ENCODE measurements around the gene ARRDC1. TPM values are rescaled to one million over a fixed set of nuclear protein-coding genes. Genes with fewer than 3 reads are reported as not detected.

The ARRDC1 gene
- total RNA-seq, 1 donor from 2014 or later: 73.1 TPM

DNA sequence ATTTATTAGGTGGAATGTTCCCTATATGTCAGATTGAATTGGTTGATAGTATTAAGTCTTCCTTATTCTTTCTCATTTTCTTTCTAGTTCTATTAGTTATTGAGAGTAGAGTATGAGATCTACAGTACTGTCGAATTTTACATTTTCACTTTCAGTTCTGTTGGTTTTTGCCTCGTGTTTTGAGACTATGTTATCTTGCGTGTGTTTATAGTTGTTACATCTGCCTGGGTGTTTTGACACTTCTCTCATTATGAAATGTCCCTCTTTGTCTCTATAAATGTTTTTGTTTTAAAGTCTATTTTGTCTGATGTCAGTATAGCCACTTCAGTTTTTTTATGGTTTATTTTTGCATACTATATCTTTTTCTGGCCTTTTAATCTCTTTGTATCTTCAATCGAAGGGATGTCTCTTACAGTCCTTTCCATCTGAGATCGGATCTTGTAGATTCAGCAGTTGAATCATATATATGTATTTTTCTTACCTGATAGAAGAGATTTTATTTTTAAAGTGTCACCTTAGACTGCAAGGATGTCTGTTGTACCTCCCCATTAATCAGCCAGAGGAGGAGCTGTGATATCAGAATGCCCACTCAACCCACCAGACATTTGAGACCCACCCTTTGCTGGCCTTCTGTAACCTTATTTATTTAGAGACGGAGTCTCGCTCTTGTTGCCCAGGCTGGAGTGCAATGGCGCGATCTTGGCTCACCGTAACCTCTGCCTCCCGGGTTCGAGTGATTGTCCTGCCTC, 34.0 kb downstream of the ARRDC1 start:
- no peaks in the 10 kb centered on the region for H3K27me3 Mint-ChIP-seq (ENCODE audit: low read depth)
- intact Hi-C loops (cut with micrococcal nuclease): no loop called here
- DNase-seq (ENCODE audit: low spot score): no peak
- H3K27ac Mint-ChIP-seq: peak overlapping the region; percentile 85
- no peaks in the 10 kb centered on the region for H3K9me3 Mint-ChIP-seq
- H3K36me3 Mint-ChIP-seq (ENCODE audit: low read depth): peaks cover 37% of the 10 kb centered on the region
- H3K4me1 Mint-ChIP-seq (ENCODE audit: low read depth): peaks cover 18% of the 10 kb centered on the region
- peak overlapping the region; percentile 75 for H3K4me3 Mint-ChIP-seq (ENCODE audit: low read depth)

DNA sequence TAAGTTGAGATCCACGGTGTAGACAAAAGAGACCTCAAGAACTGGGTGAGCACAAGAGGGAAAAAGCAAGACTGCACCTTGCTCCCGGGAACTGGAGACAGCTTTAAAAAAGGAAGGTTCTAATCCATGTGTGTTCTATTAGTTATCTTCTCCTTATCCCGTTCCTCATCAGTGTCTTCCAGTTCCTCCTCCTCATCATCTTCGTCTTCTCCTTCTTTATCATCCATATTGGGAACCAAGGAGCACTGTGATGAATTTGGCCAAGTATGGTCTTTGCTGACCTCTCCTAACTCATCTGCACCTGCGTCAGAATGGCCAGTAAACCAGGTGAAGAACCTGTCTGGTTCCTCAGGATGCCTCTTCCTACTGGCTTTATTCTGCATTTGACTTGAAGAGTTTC, 35.4 kb downstream of the ARRDC1 start:
- no peak for DNase-seq (ENCODE audit: low spot score)
- intact Hi-C loops (cut with micrococcal nuclease): no loop called here
- H3K27ac Mint-ChIP-seq: peak overlapping the region; percentile 34
- no peaks in the 10 kb centered on the region for H3K9me3 Mint-ChIP-seq
- no peaks in the 10 kb centered on the region for H3K27me3 Mint-ChIP-seq (ENCODE audit: low read depth)
- H3K36me3 Mint-ChIP-seq (ENCODE audit: low read depth): peaks cover 40% of the 10 kb centered on the region
- H3K4me1 Mint-ChIP-seq (ENCODE audit: low read depth): peaks cover 18% of the 10 kb centered on the region
- no peak overlapping the region for H3K4me3 Mint-ChIP-seq (ENCODE audit: low read depth)

DNA sequence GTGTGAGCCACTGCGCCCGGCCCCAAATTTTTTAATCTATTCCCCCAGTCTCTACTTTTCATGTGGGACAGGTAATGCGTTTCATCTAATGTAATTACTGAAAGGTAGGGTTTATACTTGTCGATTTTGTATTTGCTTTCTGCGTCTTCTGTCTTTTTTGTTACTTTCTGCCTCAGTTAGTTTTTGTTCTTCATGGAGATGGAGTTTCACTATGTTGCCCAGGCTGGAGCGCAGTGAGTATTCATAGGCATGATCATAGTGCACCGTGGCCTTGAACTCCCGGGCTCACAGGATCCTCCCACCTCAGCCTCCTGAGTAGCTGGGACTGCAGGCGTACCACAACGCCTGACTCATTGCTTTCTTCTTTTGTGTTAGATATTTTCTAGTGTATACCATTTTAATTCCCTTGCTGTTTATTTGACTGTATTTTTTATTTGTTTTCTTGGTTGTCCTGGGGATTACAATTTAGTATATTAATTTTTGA, 36.7 kb downstream of the ARRDC1 start:
- Mint-ChIP-seq H3K4me1 (ENCODE audit: low read depth) (peaks cover 25% of the 10 kb centered on the region), H3K4me3 (ENCODE audit: low read depth) (no peak overlapping the region), H3K27me3 (ENCODE audit: low read depth) (no peaks in the 10 kb centered on the region), H3K27ac (no peak overlapping the region), H3K9me3 (no peaks in the 10 kb centered on the region), H3K36me3 (ENCODE audit: low read depth) (peaks cover 51% of the 10 kb centered on the region)
- intact Hi-C loops (cut with micrococcal nuclease): no loop called here
- no peak for DNase-seq (ENCODE audit: low spot score)

DNA sequence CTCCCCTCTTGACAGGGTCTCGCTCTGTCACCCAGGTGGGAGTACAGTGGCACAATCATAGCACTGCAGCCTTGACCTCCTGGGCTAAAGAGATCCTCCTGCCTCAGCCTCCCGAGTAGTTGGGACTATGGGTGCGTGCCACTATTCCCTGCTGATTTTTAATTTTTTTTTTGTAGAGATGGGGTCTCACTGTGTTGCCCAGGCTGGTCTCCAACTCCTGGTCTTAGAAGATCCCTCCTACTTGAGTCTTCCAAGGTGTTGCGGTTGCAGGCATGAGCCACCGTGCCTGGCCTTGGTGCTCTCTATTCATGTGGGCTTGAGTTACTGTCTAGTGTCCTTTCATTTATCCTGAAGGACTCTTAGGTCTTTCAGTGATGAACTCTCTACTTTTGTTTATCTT, 37.4 kb downstream of the ARRDC1 start:
- Mint-ChIP-seq H3K4me3 (ENCODE audit: low read depth) (no peak overlapping the region), H3K27ac (no peak overlapping the region), H3K4me1 (ENCODE audit: low read depth) (peaks cover 28% of the 10 kb centered on the region), H3K9me3 (no peaks in the 10 kb centered on the region), H3K27me3 (ENCODE audit: low read depth) (no peaks in the 10 kb centered on the region), H3K36me3 (ENCODE audit: low read depth) (peaks cover 50% of the 10 kb centered on the region)
- intact Hi-C loops (cut with micrococcal nuclease): no loop called here
- DNase-seq (ENCODE audit: low spot score): no peak

DNA sequence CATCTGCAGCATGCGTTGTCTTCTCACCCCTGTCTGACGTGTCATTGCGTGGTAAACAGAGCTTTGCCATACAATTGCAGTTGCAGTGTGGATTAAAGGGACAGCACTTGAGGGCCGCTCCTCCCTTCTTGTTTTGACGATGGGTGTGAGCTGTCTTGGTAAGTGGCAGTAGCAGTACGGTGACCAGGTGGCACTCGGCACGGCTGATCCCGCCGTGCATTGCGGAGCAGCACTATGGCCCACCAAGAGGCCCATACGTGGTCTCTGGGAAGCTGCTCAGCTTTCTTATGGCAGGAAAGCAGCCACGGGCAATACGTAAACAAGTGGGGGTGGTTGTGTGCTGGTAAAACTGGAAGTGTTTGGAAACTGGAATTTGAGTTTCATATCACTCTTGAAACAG, 38.4 kb downstream of the ARRDC1 start:
- H3K27me3 Mint-ChIP-seq (ENCODE audit: low read depth): no peaks in the 10 kb centered on the region
- no peak overlapping the region for H3K27ac Mint-ChIP-seq
- H3K9me3 Mint-ChIP-seq: no peaks in the 10 kb centered on the region
- H3K36me3 Mint-ChIP-seq (ENCODE audit: low read depth): peaks cover 53% of the 10 kb centered on the region
- intact Hi-C loops (cut with micrococcal nuclease): no loop called here
- H3K4me1 Mint-ChIP-seq (ENCODE audit: low read depth): peaks cover 26% of the 10 kb centered on the region
- no peak overlapping the region for H3K4me3 Mint-ChIP-seq (ENCODE audit: low read depth)
- DNase-seq (ENCODE audit: low spot score): no peak

DNA sequence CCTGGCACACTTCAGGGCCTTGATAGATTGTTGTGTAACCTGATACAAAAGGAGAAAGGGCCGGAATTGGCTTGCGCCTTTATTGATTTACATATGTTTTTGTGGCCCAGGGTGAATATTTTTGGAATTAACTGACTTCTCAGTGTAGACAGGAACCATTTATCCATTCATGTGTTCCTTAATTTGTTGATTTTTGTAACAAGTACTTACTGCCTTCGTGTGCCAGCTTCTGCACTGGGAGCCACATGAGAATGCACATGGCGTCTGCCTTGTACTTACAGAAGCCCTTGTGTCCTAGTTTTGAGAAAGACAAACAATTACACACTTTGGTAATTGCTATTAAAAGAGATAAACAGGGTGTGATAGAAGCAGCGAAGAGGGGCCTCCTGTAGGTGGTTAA, 39.7 kb downstream of the ARRDC1 start:
- Mint-ChIP-seq H3K4me1 (ENCODE audit: low read depth) (peaks cover 22% of the 10 kb centered on the region), H3K9me3 (no peaks in the 10 kb centered on the region), H3K27me3 (ENCODE audit: low read depth) (no peaks in the 10 kb centered on the region), H3K4me3 (ENCODE audit: low read depth) (no peak overlapping the region), H3K36me3 (ENCODE audit: low read depth) (peaks cover 50% of the 10 kb centered on the region), H3K27ac (no peak overlapping the region)
- DNase-seq (ENCODE audit: low spot score): no peak
- intact Hi-C loops (cut with micrococcal nuclease): no loop called here

DNA sequence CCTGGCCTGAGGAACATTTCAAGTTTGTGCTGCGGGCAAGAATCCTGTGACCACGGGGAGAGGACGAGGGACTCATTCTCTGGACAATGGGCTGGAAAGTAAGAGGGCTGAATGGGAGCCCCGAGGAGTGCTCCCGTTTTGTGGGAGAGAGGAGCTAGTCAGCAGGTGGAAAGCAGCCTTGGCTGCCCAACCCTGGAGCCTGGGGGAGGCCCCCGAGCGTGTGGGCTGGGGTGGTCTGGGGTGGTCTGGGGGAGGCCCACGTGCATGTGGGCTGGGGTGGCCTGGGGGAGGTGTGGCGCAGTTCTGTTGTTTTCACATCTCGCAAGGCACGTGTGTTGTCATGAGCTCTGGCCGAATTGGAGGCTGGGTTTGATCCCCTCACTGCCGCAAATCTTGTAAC, 40.9 kb downstream of the ARRDC1 start:
- H3K4me3 Mint-ChIP-seq (ENCODE audit: low read depth): no peak overlapping the region
- H3K27me3 Mint-ChIP-seq (ENCODE audit: low read depth): no peaks in the 10 kb centered on the region
- H3K9me3 Mint-ChIP-seq: no peaks in the 10 kb centered on the region
- H3K27ac Mint-ChIP-seq: no peak overlapping the region
- intact Hi-C loops (cut with micrococcal nuclease): no loop called here
- peaks cover 22% of the 10 kb centered on the region for H3K4me1 Mint-ChIP-seq (ENCODE audit: low read depth)
- peaks cover 53% of the 10 kb centered on the region for H3K36me3 Mint-ChIP-seq (ENCODE audit: low read depth)
- DNase-seq (ENCODE audit: low spot score): no peak

DNA sequence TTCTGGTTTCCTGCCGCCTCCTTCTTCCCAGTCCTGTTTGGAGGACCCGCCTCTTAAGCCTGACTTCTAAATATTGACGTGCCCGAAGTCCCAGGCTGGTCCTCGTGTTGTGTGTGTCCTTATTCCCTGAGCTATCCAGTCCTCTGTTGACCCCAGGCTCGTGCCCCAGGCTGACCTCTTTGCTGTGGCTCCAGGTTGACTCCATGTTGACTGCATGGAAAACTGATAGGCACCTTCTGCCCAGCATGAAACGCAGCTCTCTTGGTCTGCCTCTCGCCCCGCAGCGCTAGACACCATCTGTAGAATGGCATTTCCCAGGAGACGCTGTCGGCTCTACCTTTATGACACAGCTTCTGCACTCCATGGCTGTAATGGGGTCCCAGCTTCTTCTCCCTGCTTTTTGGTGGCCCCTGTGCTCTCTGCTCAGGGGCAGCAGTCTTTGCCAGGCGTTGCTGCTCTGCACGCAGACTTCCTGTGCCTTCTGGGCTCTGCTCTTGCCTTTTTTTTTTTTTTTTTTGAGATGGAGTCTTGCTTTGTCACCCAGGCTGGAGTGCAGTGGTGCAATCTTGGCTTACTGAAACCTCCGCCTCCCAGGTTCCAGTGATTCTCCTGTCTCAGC, 41.7 kb downstream of the ARRDC1 start:
- peaks cover 51% of the 10 kb centered on the region for H3K36me3 Mint-ChIP-seq (ENCODE audit: low read depth)
- peaks cover 21% of the 10 kb centered on the region for H3K4me1 Mint-ChIP-seq (ENCODE audit: low read depth)
- H3K4me3 Mint-ChIP-seq (ENCODE audit: low read depth): no peak overlapping the region
- intact Hi-C loops (cut with micrococcal nuclease): no loop called here
- H3K27ac Mint-ChIP-seq: no peak overlapping the region
- DNase-seq (ENCODE audit: low spot score): no peak
- H3K9me3 Mint-ChIP-seq: no peaks in the 10 kb centered on the region
- no peaks in the 10 kb centered on the region for H3K27me3 Mint-ChIP-seq (ENCODE audit: low read depth)

DNA sequence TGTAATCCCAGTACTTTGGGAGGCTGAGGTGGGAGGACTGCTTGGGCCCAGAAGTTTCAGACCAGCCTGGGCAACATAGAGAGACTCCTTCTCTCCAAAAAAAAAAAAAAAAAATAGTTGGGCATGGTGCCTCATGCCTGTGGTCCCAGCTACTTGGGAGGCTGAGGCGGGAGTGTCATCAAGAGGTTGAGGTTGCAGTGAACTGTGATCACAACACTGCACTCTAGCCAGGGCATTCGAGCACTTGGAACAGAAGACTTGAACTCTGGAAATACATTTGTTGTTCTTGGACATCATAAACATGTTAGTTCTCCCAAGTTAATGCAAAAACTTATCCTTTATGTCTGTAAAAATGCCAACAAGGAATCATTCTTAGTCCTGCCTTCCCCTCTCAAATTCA, 42.9 kb downstream of the ARRDC1 start:
- H3K4me1 Mint-ChIP-seq (ENCODE audit: low read depth): peaks cover 19% of the 10 kb centered on the region
- peaks cover 45% of the 10 kb centered on the region for H3K36me3 Mint-ChIP-seq (ENCODE audit: low read depth)
- intact Hi-C loops (cut with micrococcal nuclease): no loop called here
- no peaks in the 10 kb centered on the region for H3K9me3 Mint-ChIP-seq
- no peak for DNase-seq (ENCODE audit: low spot score)
- H3K27me3 Mint-ChIP-seq (ENCODE audit: low read depth): no peaks in the 10 kb centered on the region
- no peak overlapping the region for H3K27ac Mint-ChIP-seq
- no peak overlapping the region for H3K4me3 Mint-ChIP-seq (ENCODE audit: low read depth)

DNA sequence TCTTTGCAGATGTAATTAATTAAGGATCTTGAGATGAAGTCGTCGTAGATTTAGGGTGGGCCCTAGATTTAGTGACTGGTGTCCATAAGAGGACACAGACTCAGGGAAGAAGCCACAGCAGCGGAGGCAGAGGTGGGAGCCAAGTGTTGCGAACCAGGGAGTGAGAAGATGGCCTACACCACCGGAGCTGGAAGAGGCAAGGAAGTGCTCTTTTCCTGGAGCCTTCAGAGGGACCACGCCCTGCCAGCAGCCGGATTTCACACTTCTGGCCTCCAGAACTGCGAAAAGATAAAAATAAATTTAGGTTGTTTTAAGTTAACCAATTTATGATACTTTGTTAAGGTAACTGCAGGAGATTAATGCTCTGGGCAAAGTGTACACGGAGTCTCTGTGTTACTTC, 44.1 kb downstream of the ARRDC1 start:
- H3K4me1 Mint-ChIP-seq (ENCODE audit: low read depth): peaks cover 16% of the 10 kb centered on the region
- intact Hi-C loops (cut with micrococcal nuclease): no loop called here
- H3K9me3 Mint-ChIP-seq: no peaks in the 10 kb centered on the region
- H3K27ac Mint-ChIP-seq: no peak overlapping the region
- no peak overlapping the region for H3K4me3 Mint-ChIP-seq (ENCODE audit: low read depth)
- DNase-seq (ENCODE audit: low spot score): no peak
- H3K36me3 Mint-ChIP-seq (ENCODE audit: low read depth): peaks cover 42% of the 10 kb centered on the region
- H3K27me3 Mint-ChIP-seq (ENCODE audit: low read depth): no peaks in the 10 kb centered on the region

DNA sequence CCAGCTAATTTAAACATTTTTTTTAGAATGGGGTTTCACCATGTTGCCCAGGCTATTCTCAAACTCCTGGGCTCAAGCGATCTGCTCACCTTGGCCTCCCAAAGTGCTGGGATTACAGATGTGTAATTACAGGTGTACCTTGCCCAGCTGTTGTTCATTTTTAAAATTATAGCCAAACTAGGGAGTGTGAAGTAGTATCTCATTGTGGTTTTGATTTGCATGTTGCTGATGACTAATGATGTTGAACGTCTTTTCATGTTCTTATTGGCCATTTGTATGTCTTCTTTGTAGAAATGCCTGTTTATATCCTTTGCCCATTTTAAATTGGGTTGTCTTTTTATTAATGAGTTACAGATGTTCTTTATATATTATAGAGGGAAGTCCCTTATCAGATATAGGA, 44.8 kb downstream of the ARRDC1 start:
- H3K4me3 Mint-ChIP-seq (ENCODE audit: low read depth): no peak overlapping the region
- no peak overlapping the region for H3K27ac Mint-ChIP-seq
- H3K27me3 Mint-ChIP-seq (ENCODE audit: low read depth): no peaks in the 10 kb centered on the region
- intact Hi-C loops (cut with micrococcal nuclease): no loop called here
- H3K4me1 Mint-ChIP-seq (ENCODE audit: low read depth): peaks cover 16% of the 10 kb centered on the region
- peaks cover 41% of the 10 kb centered on the region for H3K36me3 Mint-ChIP-seq (ENCODE audit: low read depth)
- no peak for DNase-seq (ENCODE audit: low spot score)
- no peaks in the 10 kb centered on the region for H3K9me3 Mint-ChIP-seq

DNA sequence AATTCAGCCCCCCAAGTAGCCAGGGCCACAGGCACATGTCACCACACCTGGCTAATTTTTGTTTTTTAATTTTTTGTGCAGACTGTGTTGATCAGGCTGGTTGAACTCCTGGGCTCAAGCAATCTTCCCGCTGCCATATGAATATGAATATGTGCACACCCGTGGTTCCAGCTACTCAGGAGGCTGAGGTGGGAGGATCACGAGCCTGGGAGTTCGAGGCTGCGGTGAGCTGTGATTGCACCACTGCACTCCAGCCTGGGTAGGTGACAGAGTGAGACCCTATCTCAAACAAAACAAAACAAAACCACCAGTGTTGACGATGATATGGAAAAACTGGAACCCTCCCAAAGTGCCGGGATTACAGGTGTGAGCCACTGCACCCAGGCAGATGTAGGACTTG, 45.3 kb downstream of the ARRDC1 start:
- no peak overlapping the region for H3K27ac Mint-ChIP-seq
- no peaks in the 10 kb centered on the region for H3K27me3 Mint-ChIP-seq (ENCODE audit: low read depth)
- no peaks in the 10 kb centered on the region for H3K9me3 Mint-ChIP-seq
- intact Hi-C loops (cut with micrococcal nuclease): no loop called here
- peaks cover 40% of the 10 kb centered on the region for H3K36me3 Mint-ChIP-seq (ENCODE audit: low read depth)
- DNase-seq (ENCODE audit: low spot score): no peak
- no peak overlapping the region for H3K4me3 Mint-ChIP-seq (ENCODE audit: low read depth)
- peaks cover 16% of the 10 kb centered on the region for H3K4me1 Mint-ChIP-seq (ENCODE audit: low read depth)

DNA sequence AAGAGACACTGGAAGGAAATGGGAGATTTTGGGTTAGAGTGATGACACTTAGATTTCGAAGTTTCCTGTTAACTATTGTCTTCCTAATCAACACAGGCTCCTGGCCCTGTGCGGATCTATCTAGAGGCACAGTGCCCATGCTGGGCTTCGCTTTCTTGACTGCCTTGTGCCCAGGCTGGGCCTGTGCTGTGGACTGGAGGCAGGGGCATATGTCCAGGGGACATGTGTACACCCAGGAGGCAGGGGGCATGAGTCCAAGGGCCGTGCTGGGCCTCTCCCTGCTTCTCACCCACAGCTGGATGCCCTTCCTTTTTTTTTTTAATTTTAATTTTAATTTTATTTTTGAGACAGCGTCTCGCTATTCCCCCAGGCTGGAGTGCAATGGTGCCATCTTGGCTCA, 50.9 kb downstream of the ARRDC1 start:
- no peaks in the 10 kb centered on the region for H3K27me3 Mint-ChIP-seq (ENCODE audit: low read depth)
- H3K36me3 Mint-ChIP-seq (ENCODE audit: low read depth): peaks cover 12% of the 10 kb centered on the region
- H3K4me3 Mint-ChIP-seq (ENCODE audit: low read depth): no peak overlapping the region
- no peak for DNase-seq (ENCODE audit: low spot score)
- intact Hi-C loops (cut with micrococcal nuclease): no loop called here
- H3K27ac Mint-ChIP-seq: no peak overlapping the region
- no peaks in the 10 kb centered on the region for H3K9me3 Mint-ChIP-seq
- peaks cover 9% of the 10 kb centered on the region for H3K4me1 Mint-ChIP-seq (ENCODE audit: low read depth)

All from activated T-helper 2 cell treated with anti-CD3 and anti-CD28 coated beads, Interferon-gamma antibody, Interleukin-2, Interleukin-4, amounts not matched to agents 10 μg/mL and 5 μg/mL and 100 μg/mL, durations not matched to agents 14 hours and 24 hours and 36 hours (primary cell).